Right renal cortex interstitium (tissue), 3 donors: ENCODE data around the gene ANKRD37. TPM values are rescaled to one million over a fixed set of nuclear protein-coding genes. Genes with fewer than 3 reads are reported as not detected.

Experiments
- DNase-seq, 3 donors: peaks; one replicate each; pipeline ENCODE4 v3.0.0-alpha.2; 2013; ENCODE audit warnings: low read depth in 3 of 3, low spot score in 2 of 3
- polyA plus RNA-seq, 3 donors: library from polyadenylated mRNA; unstranded; fragments of 120-200 nt; gene quantifications; one replicate each; pipeline ENCODE4 v1.2.1, GENCODE V29; 2013; ENCODE audit not compliant: insufficient read length in 3 of 3

The ANKRD37 gene
- polyA plus RNA-seq, 3 donors, result 9.6 to 11.7 (median 10.9) TPM

DNA sequence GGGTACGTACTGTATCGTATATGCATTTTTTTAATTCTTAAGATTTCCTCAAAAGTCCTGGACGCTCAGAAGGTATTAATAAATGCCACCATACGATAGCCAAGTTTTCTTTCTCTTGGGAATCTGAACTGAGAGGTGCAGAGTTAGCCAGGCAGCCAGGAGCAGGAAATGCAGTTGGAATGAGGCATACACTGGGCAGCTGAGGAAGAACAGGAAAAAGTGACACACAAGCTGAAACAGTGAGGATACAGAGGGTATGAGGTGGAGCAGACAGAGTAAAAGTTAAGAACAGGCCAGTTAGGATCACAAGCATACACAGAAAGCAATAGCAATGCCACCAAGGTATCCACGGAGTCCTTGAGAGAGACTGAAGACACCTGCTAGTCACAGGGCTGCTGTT, 15.8 kb downstream of the ANKRD37 start:
- no peak for DNase-seq

DNA sequence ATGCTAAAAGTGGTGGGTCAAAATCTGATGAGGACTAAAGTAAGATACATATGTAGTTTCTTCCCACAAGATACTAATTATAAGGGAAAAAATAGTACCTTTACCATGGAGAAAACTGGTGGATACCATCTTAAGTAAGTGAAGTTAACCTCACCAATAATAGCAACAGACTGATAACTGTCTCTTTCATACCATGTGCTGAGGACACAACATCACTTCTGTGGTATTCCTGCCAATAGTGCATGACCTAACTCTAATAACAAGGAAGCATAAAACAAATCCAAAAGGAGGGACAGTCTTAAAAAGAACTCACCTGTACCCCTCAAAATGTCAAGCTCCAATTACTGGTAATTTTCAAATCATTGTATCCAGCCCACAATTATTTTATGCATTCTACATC, 20.3 kb downstream of the ANKRD37 start:
- DNase-seq, result no peak

DNA sequence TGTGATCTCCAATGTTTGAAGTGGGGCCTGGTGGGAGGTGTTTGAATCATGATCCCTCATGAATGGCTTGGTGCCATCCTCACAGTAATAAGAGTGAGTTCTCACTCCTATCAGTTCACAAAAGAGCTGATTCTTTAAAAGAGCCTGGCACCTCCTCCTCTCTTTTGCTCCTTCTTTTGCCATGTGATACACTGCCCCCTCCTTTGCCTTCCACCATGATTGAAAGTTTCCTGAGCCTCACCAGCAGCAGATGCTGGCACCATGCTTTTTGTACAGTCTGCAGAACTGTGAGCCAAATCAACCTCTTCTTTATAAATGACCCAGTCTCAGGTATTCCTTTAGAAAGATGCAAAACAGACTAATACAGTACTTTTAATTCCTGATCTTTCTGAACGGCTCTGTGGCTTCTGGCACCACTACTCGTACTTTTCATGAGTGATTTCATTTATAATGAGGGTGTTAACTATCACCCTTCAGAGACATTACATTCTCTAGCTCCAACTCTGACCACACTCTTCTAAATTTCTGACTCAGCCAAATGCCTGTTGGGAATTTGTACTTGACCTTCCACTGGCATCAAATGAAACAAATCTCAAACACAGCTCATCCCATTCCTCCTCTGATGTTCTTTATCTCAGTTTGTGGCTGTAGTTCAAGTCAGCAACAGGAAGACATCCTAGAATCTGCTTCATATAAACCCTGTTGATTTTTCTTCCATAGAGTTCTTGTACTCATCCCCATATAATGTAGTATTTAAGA, 24.9 kb downstream of the ANKRD37 start:
- DNase-seq, result no peak

DNA sequence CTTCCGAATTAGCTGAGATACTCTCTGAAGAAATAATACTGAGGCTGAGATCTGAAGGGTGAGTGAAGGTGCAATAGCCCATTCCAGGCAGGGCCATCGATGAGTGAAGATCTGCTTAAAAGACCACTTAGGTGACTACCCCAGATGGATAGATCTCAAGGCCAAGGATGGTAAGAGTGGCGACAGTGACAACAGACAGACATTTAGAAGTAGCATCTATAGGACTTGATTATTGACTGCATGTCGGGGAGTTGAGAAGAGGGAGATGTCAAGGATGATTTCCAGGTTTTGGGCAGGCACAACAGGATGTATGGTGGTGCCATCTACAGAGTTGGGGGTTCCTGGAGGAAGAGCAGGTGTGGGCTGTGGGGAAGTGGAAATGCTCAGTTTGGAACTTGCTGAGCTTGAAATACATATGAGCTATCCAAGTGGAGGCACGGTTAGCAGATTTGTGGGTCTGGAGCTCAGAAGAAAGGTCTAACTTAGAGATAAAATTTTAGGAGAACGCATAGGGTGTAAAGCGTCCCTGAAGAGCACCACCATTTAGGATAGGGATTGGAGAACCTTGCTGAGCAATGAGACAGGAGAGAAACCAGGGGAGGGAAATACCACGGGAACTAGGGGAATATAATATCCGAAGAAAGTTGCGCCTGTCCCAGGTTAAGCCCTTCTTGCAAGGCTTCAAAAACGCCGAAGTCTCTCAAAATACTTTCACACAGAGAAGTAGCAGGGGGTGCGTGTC, 28.4 kb downstream of the ANKRD37 start:
- DNase-seq, result peak in 2 of 3 donors; percentile 47 to 69

DNA sequence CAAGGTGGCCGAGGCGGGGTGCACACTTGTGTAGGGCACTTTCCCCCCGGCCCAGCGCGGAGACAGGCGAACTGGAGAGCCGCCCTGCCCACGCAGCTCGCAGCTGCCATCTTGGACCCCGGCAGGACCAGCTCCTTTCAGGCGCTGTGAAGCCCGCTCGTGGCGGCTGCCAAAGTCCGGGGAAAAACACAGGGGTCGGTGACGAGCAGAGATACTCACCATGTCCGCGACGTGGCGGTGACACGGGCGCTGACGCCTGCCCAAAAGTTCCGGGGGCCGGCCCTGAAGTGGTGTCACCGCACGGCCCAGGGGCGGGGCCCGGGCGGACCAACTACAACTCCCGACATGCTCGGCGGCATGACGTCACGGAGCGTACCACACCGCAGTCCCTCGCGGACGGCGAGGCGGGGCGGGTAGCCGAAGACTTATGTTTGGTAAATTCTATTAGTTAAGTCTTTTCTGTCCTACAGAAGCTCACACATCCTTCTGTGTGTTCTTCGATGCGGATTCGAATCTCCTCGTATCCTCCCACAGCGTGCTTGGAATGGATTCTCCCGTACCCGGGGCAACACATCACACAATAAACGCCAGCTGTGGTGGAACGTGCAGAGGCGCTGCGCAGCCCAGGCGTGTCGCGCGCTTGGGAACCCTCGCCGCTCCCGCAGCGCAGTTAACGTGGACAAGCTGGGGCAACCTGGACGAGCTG, 29.2 kb downstream of the ANKRD37 start, which contains the start of gene UFSP2:
TSS of gene UFSP2 (minus strand) at position 318 of the 706 bp plus-strand sequence. CDS start at position 222, 96 bp downstream.
- DNase-seq, result peak; percentile 84 to 98 (median 91)

DNA sequence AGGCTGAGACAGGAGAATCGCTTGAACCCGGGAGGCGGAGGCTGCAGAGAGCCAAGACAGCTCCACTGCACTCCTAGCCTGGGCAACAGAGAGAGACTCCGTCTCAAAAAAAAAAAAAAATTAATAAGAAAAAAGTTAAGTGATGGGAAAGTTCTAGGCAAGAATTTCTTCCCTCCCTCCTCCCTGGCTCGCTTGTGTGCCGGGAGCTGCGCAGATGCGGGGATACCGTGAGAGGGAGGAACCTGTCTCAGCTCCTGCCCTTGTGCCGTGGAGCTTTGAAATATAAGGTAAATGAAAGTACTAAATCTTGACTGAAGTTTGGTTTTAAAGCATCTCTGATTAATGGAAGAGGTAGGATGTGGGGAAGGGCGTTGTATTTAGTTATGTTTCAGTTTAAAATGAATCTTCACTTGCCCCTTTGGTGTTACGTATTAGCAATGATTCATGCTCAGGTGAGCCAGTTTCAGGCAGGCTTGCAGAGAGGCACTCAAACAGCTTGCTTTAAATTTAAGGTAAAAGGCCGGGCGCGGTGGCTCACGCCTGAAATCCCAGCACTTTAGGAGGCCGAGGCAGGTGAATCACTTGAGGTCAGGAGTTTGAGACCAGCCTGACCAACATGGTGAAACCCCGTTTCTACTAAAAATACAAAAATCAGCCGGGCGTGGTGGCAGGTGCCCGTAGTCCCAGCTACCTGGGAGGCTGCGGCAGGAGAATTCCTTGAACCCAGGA, 30.5 kb downstream of the ANKRD37 start:
- no peak for DNase-seq

DNA sequence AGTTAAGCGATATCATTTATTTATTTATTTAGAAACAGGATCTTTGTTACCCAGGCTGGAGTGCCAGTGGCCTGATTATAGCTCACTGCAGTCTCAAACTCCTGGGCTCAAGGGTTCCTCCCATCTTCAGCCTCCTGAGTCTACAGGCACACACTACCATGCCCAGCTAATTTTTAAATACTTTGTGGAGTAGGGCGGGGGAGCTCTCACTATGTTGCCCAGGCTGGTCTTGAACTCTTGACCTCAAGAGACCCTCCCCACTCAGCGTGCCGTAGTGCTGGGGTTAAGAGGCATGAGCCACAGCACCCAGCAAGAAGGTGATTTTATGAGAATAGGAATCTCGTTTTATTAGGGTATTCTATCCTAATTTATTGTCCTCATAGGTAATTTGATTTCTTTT, 33.0 kb downstream of the ANKRD37 start:
- no peak for DNase-seq

DNA sequence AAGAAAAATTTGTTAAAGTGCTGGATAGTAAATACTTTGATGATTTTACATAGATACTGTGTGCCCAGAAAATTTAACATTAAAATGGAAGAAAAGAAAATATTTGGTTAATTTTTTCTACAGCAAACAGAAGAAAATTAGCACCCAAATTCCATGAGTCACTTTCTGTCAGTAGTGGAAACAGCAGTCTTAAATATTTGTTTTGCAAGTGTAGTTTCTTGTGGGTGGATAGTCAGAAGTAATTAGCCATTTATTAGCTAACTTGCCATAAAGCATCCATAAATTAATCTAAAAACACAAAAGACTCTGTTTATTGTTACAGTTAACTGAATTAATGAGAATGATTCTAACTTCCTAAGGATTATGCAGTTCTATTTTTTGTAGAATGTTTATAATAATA, 38.8 kb downstream of the ANKRD37 start:
- no peak for DNase-seq

DNA sequence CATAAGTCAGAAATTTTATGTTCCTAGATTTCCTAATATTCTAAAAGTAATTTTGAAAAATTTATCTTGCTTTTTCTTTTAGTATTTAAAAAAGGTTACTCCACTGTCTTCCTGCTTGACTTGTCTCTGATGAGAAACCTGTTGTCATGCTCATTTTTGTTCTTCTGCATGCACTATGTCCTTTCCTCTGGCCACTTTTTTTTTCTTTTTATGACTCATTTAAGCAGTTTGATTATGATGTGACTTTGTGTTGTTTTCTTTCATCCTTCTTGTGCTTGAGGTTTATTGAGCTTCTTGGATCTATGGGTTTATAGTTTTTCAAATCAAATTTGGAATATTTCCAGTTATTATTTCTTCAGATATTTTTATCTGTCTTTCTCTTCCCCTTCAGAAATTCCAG, 41.2 kb downstream of the ANKRD37 start:
- DNase-seq, result no peak

DNA sequence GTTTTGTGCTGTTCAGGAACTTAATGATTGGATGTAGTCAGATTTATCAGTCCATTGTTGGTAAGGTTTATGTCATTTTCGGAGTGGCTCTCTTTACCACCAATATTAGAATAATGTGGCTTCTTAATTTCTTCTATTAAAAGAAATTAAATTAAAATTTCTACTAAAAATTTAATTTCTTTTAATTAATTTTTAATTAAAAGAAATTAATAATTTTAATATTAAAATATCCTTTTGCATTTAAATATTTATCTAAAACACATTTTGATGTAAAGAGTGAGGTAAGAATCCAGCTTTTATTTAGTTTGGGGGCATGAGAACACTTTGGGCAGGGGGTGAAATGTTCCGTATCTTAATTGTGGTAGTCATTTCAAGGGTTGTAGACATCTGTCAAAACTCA, 44.8 kb downstream of the ANKRD37 start:
- no peak for DNase-seq

DNA sequence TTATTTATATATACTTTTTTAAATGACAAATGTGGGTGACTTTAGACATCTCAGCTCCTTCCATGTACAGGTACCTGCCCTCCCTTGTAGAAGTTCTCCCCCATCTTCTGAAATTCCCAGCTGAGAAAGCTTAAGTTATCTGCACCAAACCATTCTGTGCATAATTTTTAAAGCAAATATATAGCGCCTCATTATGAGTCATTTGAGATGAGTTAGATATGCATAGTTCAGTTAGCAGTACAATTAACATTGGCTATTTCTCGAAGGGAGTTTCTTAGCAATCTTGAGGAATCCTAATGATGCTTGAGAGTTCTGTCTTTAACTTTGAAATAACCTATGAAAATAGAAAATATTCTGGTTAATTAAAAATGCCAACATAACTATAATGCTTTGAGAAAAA, 48.6 kb downstream of the ANKRD37 start:
- DNase-seq, result no peak

Other genes starting within 250 kb of the ANKRD37 start
- 10 to 100 TPM; 49.6 to 58.0 (median 52.3) TPM for gene CFAP97, start 192.8 kb upstream of the ANKRD37 start, polyA plus RNA-seq
- gene SNX25, start 187.2 kb upstream of the ANKRD37 start, polyA plus RNA-seq, result 10 to 100 TPM; 24.3 to 26.2 (median 25.6) TPM
- gene LRP2BP, start 917 bp upstream of the ANKRD37 start, polyA plus RNA-seq, result 1 to 10 TPM; 2.6 to 3.4 (median 2.9) TPM
- gene UFSP2, start 29.1 kb downstream of the ANKRD37 start, polyA plus RNA-seq, result 10 to 100 TPM; 80.9 to 87.0 (median 85.6) TPM
- gene CCDC110, start 74.9 kb downstream of the ANKRD37 start, polyA plus RNA-seq, result 1 to 10 TPM; 1.9 to 3.3 (median 2.8) TPM
- gene PDLIM3, start 138.7 kb downstream of the ANKRD37 start, polyA plus RNA-seq, result 1 to 10 TPM; 2.2 to 4.6 (median 3.6) TPM